Keratinocyte (primary cell): Measurements from ENCODE around the gene MS4A15. TPM values are rescaled to one million over a fixed set of nuclear protein-coding genes. Genes with fewer than 3 reads are reported as not detected.

Experiments
- DNase-seq: peaks from one replicate; pipeline ENCODE4 v3.0.0-alpha.2; 2011; ENCODE audit warnings: low read depth, missing footprints, low spot score
- FAIRE-seq: peaks from 2 replicates; lab custom pipeline; 2011; peaks lifted over from hg19 to GRCh38; lab: Jason Lieb, UNC
- H2AFZ ChIP-seq: 2 replicates; pipeline ENCODE4 v1.6.0; 2012; ENCODE audit warnings: low read length, control low read depth, inconsistent platforms; ENCODE audit not compliant: control insufficient read depth
- H3K27ac ChIP-seq: 2 replicates; pipeline ENCODE4 v1.5.1; 2011; ENCODE audit warnings: low read length; ENCODE audit not compliant: control insufficient read depth, insufficient read depth
- H3K27me3 ChIP-seq: 3 replicates; pipeline ENCODE4 v1.6.0; 2011; ENCODE audit warnings: low read length; ENCODE audit not compliant: control insufficient read depth, insufficient read depth; ENCODE audit errors: extremely low read depth
- H3K36me3 ChIP-seq, 2 experiments: 2 replicates in 1 of 2; 3 replicates in 1 of 2; pipeline ENCODE4 v1.5.1; 2011; ENCODE audit warnings: low read length in 2 of 2, mild to moderate bottlenecking in 1 of 2; ENCODE audit not compliant: control insufficient read depth in 2 of 2, insufficient read depth in 2 of 2; ENCODE audit errors: extremely low read depth in 1 of 2
- H3K4me1 ChIP-seq: 3 replicates; pipeline ENCODE4 v1.5.1; 2011; ENCODE audit warnings: low read length; ENCODE audit not compliant: control insufficient read depth, insufficient read depth; ENCODE audit errors: extremely low read depth
- H3K4me2 ChIP-seq: 3 replicates; pipeline ENCODE4 v1.6.0; 2011; ENCODE audit warnings: low read depth, low read length; ENCODE audit not compliant: control insufficient read depth, insufficient read depth; ENCODE audit errors: extremely low read depth
- H3K4me3 ChIP-seq, 3 experiments: fragments of 200-600 bp in 1 of 3; sonication (generic) in 1 of 3; 2 replicates in 2 of 3; 3 replicates in 1 of 3; pipeline ENCODE4 v1.5.1; 2011 to 2016; ENCODE audit warnings: low read length in 3 of 3, mild to moderate bottlenecking in 3 of 3, control low read depth in 2 of 3, inconsistent platforms in 1 of 3, low read depth in 1 of 3, mixed read lengths in 1 of 3, mixed run types in 1 of 3, moderate library complexity in 1 of 3; ENCODE audit not compliant: control insufficient read depth in 2 of 3, insufficient read depth in 2 of 3; ENCODE audit errors: extremely low read depth in 1 of 3
- H3K79me2 ChIP-seq: 2 replicates; pipeline ENCODE4 v1.6.0; 2012; ENCODE audit warnings: low read length; ENCODE audit not compliant: control insufficient read depth, insufficient read depth
- H3K9ac ChIP-seq: 3 replicates; pipeline ENCODE4 v1.6.0; 2011; ENCODE audit warnings: low read length; ENCODE audit not compliant: control insufficient read depth, insufficient read depth; ENCODE audit errors: extremely low read depth
- H3K9me1 ChIP-seq: 3 replicates; pipeline ENCODE4 v1.6.0; 2011; ENCODE audit warnings: low read length; ENCODE audit not compliant: control insufficient read depth, insufficient read depth; ENCODE audit errors: extremely low read depth
- H3K9me3 ChIP-seq: 2 replicates; pipeline ENCODE4 v1.5.1; 2012; ENCODE audit warnings: low read depth, low read length; ENCODE audit not compliant: control insufficient read depth
- H4K20me1 ChIP-seq: 3 replicates; pipeline ENCODE4 v1.6.0; 2011; ENCODE audit warnings: low read length; ENCODE audit not compliant: control insufficient read depth, insufficient read depth; ENCODE audit errors: extremely low read depth
- EZH2 ChIP-seq: IDR thresholded peaks from one replicate; pipeline ENCODE4 v1.6.1; 2012; ENCODE audit warnings: inconsistent platforms, mild to moderate bottlenecking, low read length, moderate library complexity
- dilution Hi-C: fragments of 300-500 bp; cut with MboI; formaldehyde crosslinking; loops from one replicate; pipeline ENCODE4 v1.7.0; 2020; ENCODE audit warnings: low sequenced_read_pairs; ENCODE audit not compliant: extremely low pct_ligation_motif_present
- polyA plus RNA-seq, 5 experiments: library from polyadenylated mRNA; depleted of rRNA in 3 of 5; stranded (reverse) in 3 of 5; stranded (forward) in 1 of 5; unstranded in 1 of 5; fragments of >200 nt; gene quantifications; 1 replicate in 1 of 5; 2 replicates in 3 of 5; 3 replicates in 1 of 5; pipeline versions ENCODE4 v1.2.1 to v1.2.3, GENCODE V29; 2011 to 2012; ENCODE audit warnings: missing spikeins in 2 of 5, low read depth in 1 of 5, low replicate concordance in 1 of 5
- TF ChIP-seq, protein P1 (sequence below), 3 experiments: IDR thresholded peaks in 1 of 3; conservative IDR thresholded peaks in 1 of 3; optimal IDR thresholded peaks in 1 of 3; 2 replicates in 2 of 3; 3 replicates in 1 of 3; pipeline versions ENCODE3 to v1.5.1; 2011; ENCODE audit warnings: low read length in 3 of 3, mild to moderate bottlenecking in 3 of 3, moderate library complexity in 2 of 3, control low read depth in 1 of 3, inconsistent platforms in 1 of 3; ENCODE audit not compliant: insufficient read depth in 2 of 3; ENCODE audit errors: extremely low read depth in 1 of 3

MS4A15 gene
- polyA plus RNA-seq, 1 donor (not counting 4 experiments of a cell fraction or from before 2014, with no cell fraction given) = 0.03 TPM

DNA sequence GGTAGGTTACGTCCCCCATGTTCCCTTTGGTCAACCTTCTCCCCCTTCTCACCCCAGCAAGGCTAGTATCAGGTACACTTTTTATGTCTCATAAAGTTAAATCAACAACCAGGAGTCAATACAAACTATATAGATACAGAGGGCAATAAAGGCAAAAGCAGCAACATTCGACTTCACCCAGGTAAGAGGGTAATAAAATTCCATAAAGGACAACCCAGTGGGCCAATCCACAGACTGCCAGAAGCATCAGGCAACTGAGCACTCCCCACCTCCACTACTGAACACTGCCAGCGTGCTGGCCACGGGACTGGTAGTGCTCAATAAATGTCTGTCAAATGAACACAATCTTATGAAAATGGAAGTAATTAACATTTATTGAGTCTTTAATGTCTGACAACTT, 37.3 kb upstream of the MS4A15 start:
- Histone ChIP-seq H3K9ac (no peak overlapping the region), H2AFZ (no peak overlapping the region), H3K36me3 (no peaks in the 10 kb centered on the region), H3K27me3 (no peaks in the 10 kb centered on the region), H3K9me1 (no peaks in the 10 kb centered on the region), H3K4me1 (no peaks in the 10 kb centered on the region), H3K79me2 (no peaks in the 10 kb centered on the region), H3K4me2 (no peak overlapping the region), H3K9me3 (no peaks in the 10 kb centered on the region), H3K27ac (no peak overlapping the region), H3K4me3 (no peak overlapping the region), H4K20me1 (no peaks in the 10 kb centered on the region)
- dilution Hi-C loops = no loop called here
- FAIRE-seq (no peak), DNase-seq (no peak)
- TF ChIP-seq, protein P1, sequence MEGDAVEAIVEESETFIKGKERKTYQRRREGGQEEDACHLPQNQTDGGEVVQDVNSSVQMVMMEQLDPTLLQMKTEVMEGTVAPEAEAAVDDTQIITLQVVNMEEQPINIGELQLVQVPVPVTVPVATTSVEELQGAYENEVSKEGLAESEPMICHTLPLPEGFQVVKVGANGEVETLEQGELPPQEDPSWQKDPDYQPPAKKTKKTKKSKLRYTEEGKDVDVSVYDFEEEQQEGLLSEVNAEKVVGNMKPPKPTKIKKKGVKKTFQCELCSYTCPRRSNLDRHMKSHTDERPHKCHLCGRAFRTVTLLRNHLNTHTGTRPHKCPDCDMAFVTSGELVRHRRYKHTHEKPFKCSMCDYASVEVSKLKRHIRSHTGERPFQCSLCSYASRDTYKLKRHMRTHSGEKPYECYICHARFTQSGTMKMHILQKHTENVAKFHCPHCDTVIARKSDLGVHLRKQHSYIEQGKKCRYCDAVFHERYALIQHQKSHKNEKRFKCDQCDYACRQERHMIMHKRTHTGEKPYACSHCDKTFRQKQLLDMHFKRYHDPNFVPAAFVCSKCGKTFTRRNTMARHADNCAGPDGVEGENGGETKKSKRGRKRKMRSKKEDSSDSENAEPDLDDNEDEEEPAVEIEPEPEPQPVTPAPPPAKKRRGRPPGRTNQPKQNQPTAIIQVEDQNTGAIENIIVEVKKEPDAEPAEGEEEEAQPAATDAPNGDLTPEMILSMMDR (optimal IDR thresholded peaks at IDR 0.05 in 1 of 3, IDR thresholded peaks at IDR 0.05 in 1 of 3, conservative IDR thresholded peaks at IDR 0.05 in 1 of 3; ENCODE audit: extremely low read depth in 1 of 3, insufficient read depth in 2 of 3, low read length in 3 of 3) = no peak
- TF ChIP-seq EZH2 = no peak

DNA sequence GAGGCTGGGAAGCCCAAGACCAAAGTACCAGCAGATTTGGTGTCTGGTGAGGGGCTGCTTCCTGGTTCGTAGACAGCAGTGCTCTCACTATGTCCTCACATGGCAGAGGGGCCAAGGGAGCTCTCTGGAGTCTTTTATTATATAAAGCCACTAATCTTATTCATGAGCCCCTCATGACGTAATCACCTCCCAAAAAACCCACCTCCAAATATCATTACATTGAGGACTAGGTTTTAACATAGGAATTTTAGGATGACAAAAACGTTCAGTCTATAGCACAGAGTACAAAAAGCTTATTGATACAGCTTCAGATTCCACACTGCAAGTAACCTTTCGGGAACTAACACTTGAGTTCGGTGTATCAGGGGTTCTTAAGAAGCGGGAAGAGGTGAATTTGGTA, 36.2 kb upstream of the MS4A15 start:
- no peak overlapping the region for H3K4me3 ChIP-seq
- dilution Hi-C loops = no loop called here
- no peaks in the 10 kb centered on the region for H3K27me3 ChIP-seq
- DNase-seq = no peak
- H3K9me3 ChIP-seq = no peaks in the 10 kb centered on the region
- no peaks in the 10 kb centered on the region for H3K9me1 ChIP-seq
- no peak overlapping the region for H3K9ac ChIP-seq
- no peaks in the 10 kb centered on the region for H3K4me1 ChIP-seq
- no peaks in the 10 kb centered on the region for H4K20me1 ChIP-seq
- no peaks in the 10 kb centered on the region for H3K79me2 ChIP-seq
- H3K27ac ChIP-seq = no peak overlapping the region
- no peak overlapping the region for H3K4me2 ChIP-seq
- TF ChIP-seq, protein P1 (optimal IDR thresholded peaks at IDR 0.05 in 1 of 3, IDR thresholded peaks at IDR 0.05 in 1 of 3, conservative IDR thresholded peaks at IDR 0.05 in 1 of 3; ENCODE audit: extremely low read depth in 1 of 3, insufficient read depth in 2 of 3, low read length in 3 of 3) = no peak
- TF ChIP-seq EZH2 = no peak
- no peak overlapping the region for H2AFZ ChIP-seq
- FAIRE-seq = no peak
- H3K36me3 ChIP-seq = no peaks in the 10 kb centered on the region
